Measurements from ENCODE around the gene ZMAT3.
"Not testable (repeated sequence)": the region's sequence is repeated elsewhere in the genome, so short reads cannot be mapped to it uniquely, and the experiment has no call there.

ZMAT3 gene

GRCh38 chr3:179071323-179072099 is at the start of gene ZMAT3:
Gene ZMAT3 (minus strand): TSS chr3:179071809. CDS start chr3:179067752, 4,057 bp downstream.
- peak; percentile 65 for DNase-seq (ENCODE audit: low read depth)

GRCh38 chr3:179116816-179117215 is 45.2 kb upstream of the ZMAT3 start:
- DNase-seq (ENCODE audit: low read depth) = no peak

- DNase-seq (ENCODE audit: low read depth) = not testable (repeated sequence)
These were observed 43.8 kb upstream of the ZMAT3 start for GRCh38 chr3:179115444-179115843.

- no peak for DNase-seq (ENCODE audit: low read depth)
These were observed 42.3 kb upstream of the ZMAT3 start for GRCh38 chr3:179113903-179114302.

GRCh38 chr3:179108086-179108485 is 36.5 kb upstream of the ZMAT3 start:
- DNase-seq (ENCODE audit: low read depth) = no peak

- no peak for DNase-seq (ENCODE audit: low read depth)
These were observed 36.0 kb upstream of the ZMAT3 start for GRCh38 chr3:179107617-179108016.

GRCh38 chr3:179105881-179106280 is 34.3 kb upstream of the ZMAT3 start:
- no peak for DNase-seq (ENCODE audit: low read depth)

- DNase-seq (ENCODE audit: low read depth) = no peak
These were observed 29.0 kb upstream of the ZMAT3 start for GRCh38 chr3:179100652-179101051.

- no peak for DNase-seq (ENCODE audit: low read depth)
These were observed 26.9 kb upstream of the ZMAT3 start for GRCh38 chr3:179098388-179099077.

GRCh38 chr3:179093807-179094206 is 22.2 kb upstream of the ZMAT3 start:
- no peak for DNase-seq (ENCODE audit: low read depth)

- DNase-seq (ENCODE audit: low read depth) = no peak
These were observed 19.5 kb upstream of the ZMAT3 start for GRCh38 chr3:179091113-179091512.

- no peak for DNase-seq (ENCODE audit: low read depth)
These were observed 16.7 kb upstream of the ZMAT3 start for GRCh38 chr3:179088306-179088705.

- no peak for DNase-seq (ENCODE audit: low read depth)
These were observed 12.4 kb upstream of the ZMAT3 start for GRCh38 chr3:179083977-179084376.

GRCh38 chr3:179082416-179082815 is 10.8 kb upstream of the ZMAT3 start:
- no peak for DNase-seq (ENCODE audit: low read depth)

- no peak for DNase-seq (ENCODE audit: low read depth)
These were observed 10.3 kb upstream of the ZMAT3 start for GRCh38 chr3:179081885-179082284.

GRCh38 chr3:179079537-179079936 is 7.9 kb upstream of the ZMAT3 start:
- no peak for DNase-seq (ENCODE audit: low read depth)

GRCh38 chr3:179076243-179077027 is 4.8 kb upstream of the ZMAT3 start:
- no peak for DNase-seq (ENCODE audit: low read depth)

GRCh38 chr3:179074656-179075055 is 3.0 kb upstream of the ZMAT3 start:
- DNase-seq (ENCODE audit: low read depth) = no peak

- DNase-seq (ENCODE audit: low read depth) = no peak
These were observed 2.2 kb upstream of the ZMAT3 start for GRCh38 chr3:179073816-179074215.

GRCh38 chr3:179072100-179072438 is 460 bp upstream of the ZMAT3 start:
- DNase-seq (ENCODE audit: low read depth) = peak; percentile 11

- no peak for DNase-seq (ENCODE audit: low read depth)
These were observed 634 bp downstream of the ZMAT3 start for GRCh38 chr3:179071027-179071322.

GRCh38 chr3:179069762-179070390 is 1.7 kb downstream of the ZMAT3 start:
- no peak for DNase-seq (ENCODE audit: low read depth)
